SK-N-MC (cell line): ENCODE measurements around the gene CFAP68.
"Not testable (repeated sequence)": the region's sequence is repeated elsewhere in the genome, so short reads cannot be mapped to it uniquely, and the experiment has no call there.

ENCODE experiments used
- DNase-seq: peaks from one replicate; pipeline ENCODE4 v3.0.0-alpha.2; 2011; ENCODE audit warnings: low read depth, low spot score
- H3K27ac ChIP-seq: fragments of 200-600 bp; sonication (generic); 2 replicates; pipeline ENCODE4 v1.5.1; 2016; ENCODE audit warnings: mixed run types
- H3K36me3 ChIP-seq: fragments of 200-600 bp; sonication (generic); 2 replicates; pipeline ENCODE4 v1.6.1; 2017; ENCODE audit warnings: antibody characterized with exemption, low read length, mixed read lengths; ENCODE audit not compliant: insufficient read depth
- H3K4me3 ChIP-seq: fragments of 200-600 bp; sonication (generic); 2 replicates; pipeline ENCODE4 v1.5.1; 2016
- H3K9ac ChIP-seq: fragments of 200-600 bp; sonication (generic); 2 replicates; pipeline ENCODE4 v1.8.0; 2017; ENCODE audit warnings: mixed run types, mixed read lengths; ENCODE audit not compliant: insufficient read length
- H3K9me3 ChIP-seq: fragments of 200-600 bp; sonication (generic); 2 replicates; pipeline ENCODE4 v1.6.1; 2017; ENCODE audit warnings: low read depth, mild to moderate bottlenecking, antibody characterized with exemption, low read length, moderate library complexity, mixed read lengths
- EZH2 ChIP-seq: fragments of 200-600 bp; sonication (generic); IDR thresholded peaks from one replicate; pipeline ENCODE4 v1.6.1; 2017; ENCODE audit warnings: antibody characterized with exemption
- FOXP2 ChIP-seq: optimal IDR thresholded peaks from 2 replicates; pipeline ENCODE3; 2011; ENCODE audit warnings: mild to moderate bottlenecking, moderate library complexity; ENCODE audit not compliant: insufficient read depth; ENCODE audit errors: extremely low read length, control extremely low read depth
- POLR2AphosphoS5 ChIP-seq: IDR thresholded peaks from 2 replicates; pipeline ENCODE4 v1.6.1; 2012; ENCODE audit warnings: mild to moderate bottlenecking, low read depth, low read length, borderline replicate concordance

Gene CFAP68

DNA sequence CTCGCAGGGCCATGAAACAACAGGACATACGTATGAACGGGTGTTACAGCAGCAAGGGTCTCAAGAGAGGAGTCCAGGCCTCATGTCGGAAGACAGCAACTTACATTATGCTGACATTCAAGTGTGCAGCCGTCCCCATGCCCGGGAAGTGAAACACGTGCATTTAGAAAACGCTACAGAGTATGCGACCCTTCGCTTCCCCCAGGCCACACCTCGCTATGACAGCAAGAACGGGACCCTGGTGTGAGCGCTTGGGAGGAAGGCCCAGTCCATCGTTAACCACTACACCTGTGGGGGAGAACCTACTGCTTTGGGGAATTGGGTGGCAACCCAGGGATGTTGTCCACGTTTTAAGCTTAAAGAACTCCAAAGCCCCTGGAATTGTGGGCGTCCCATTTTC, 46.6 kb downstream of the CFAP68 start:
- DNase-seq: no peak
- Histone ChIP-seq H3K9me3 (no peaks in the 10 kb centered on the region), H3K36me3 (no peaks in the 10 kb centered on the region), H3K4me3 (no peak overlapping the region; the same call in 1 of the 2 replicates), H3K9ac (no peak overlapping the region), H3K27ac (no peak overlapping the region)
- TF ChIP-seq EZH2: no peak
- no peak for TF ChIP-seq POLR2AphosphoS5
- no peak for TF ChIP-seq FOXP2

DNA sequence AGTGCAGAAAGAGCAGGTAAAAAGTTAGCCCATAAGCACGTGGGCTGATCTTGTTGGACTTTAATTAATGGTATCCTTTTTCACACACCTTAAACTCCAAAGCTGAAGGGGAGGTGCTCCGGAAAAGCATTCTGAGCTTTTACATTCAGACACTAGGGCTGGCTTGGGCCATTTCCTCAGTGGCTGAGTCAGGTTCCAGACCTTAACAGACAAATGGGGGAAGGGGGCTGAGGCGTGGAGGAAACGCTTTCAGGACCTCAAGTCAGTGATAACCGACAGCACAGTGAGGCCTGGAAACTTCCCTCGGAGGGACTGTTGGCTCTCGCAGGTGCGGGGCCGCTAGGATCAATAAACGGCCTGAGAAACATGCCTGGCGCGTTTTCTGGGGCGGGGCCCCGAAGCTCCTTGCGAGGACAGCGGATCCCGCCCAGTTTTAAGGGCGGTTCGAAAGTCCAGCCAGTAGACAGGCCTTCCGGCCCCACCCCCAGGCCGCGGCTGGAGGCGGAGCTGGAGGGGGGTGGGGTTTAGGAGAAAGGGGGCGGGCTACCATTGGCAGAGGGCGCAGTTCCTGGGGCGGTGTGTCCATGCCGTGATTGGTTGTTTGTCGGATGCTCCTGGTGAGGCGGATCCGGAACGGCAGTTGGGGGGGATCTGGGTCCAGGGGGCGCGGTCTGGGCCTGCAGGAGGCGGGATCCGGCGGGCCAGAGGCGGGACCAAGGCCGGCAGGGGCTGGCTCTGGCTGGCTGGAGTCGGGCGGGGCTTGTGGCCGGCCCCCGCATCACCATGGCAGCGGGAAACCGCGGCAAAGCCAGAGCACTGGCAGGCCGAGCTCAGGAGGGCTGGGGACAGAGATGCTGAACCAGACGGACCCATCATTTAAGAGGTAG, 47.4 kb downstream of the CFAP68 start:
- H3K36me3 ChIP-seq: no peaks in the 10 kb centered on the region
- H3K27ac ChIP-seq: peak overlapping the region; percentile 80; the same call in 1 of the 2 replicates
- no peaks in the 10 kb centered on the region for H3K9me3 ChIP-seq
- TF ChIP-seq EZH2: no peak
- no peak for TF ChIP-seq FOXP2
- peak; percentile 64 for TF ChIP-seq POLR2AphosphoS5
- DNase-seq: no peak
- H3K9ac ChIP-seq: peak overlapping the region; percentile 69
- peak overlapping the region; percentile 81 for H3K4me3 ChIP-seq

DNA sequence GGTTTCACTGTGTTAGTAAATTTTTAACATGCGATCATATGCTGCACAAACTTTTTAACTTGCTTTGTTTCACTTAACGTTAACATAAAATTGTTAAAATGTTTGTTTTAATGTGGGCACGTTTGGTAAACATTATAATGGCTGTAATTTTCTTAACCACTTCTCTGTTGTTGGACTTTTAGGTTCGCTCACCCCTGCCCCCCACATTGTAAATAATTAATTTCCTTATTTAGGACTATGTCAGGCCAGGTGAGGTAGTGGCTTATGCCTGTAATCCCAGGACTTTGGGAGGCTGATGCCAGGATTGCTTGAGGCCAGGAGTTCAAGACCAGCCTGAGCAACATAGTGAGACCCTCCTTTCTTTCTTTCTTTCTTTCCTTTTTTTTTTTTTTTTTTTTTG, 51.1 kb downstream of the CFAP68 start:
- DNase-seq: no peak
- Histone ChIP-seq H3K27ac (no peak overlapping the region), H3K9ac (no peak overlapping the region), H3K4me3 (no peak overlapping the region), H3K9me3 (no peaks in the 10 kb centered on the region), H3K36me3 (no peaks in the 10 kb centered on the region)
- no peak for TF ChIP-seq POLR2AphosphoS5
- TF ChIP-seq FOXP2: no peak
- no peak for TF ChIP-seq EZH2

DNA sequence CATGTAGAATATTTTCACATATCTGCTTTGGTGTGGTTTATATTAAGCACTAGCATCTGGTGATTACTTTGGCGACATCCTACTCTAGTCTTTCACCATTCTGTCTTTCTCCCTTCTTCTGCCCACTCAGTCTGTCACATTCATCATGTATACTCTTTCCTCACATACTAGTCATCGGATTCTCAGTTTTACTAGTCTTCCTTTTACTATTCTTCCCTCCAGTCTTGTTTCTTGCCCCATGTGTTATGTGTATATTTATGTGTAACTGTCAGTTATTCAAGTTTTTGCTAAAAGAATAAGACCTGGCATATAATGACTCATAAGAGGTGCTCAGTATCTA, 53.2 kb downstream of the CFAP68 start:
- H3K4me3 ChIP-seq: no peak overlapping the region
- no peaks in the 10 kb centered on the region for H3K36me3 ChIP-seq
- no peak overlapping the region for H3K27ac ChIP-seq
- H3K9ac ChIP-seq: no peak overlapping the region
- TF ChIP-seq EZH2 (no peak), FOXP2 (no peak), POLR2AphosphoS5 (no peak)
- no peaks in the 10 kb centered on the region for H3K9me3 ChIP-seq
- DNase-seq: no peak

DNA sequence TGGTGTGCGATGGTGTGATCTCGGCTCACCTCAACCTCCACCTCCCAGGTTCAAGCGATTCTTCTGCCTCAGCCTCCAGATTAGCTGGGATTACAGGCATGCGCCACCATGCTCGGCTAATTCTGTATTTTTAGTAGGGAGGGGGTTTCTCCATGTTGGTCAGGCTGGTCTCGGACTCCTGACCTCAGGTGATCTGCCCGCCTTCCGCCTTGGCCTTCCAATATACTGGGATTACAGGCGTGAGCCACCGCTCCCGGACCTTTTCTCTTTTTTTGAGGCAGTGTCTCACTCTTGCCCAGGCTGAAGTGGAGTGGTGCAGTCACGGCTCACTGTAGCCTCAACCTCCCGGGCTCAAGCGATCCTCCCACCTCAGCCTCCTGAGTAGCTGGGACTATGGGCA, 53.8 kb downstream of the CFAP68 start:
- H3K4me3 ChIP-seq, H3K36me3 ChIP-seq, DNase-seq, H3K9ac ChIP-seq, H3K9me3 ChIP-seq, H3K27ac ChIP-seq: not testable (repeated sequence)

DNA sequence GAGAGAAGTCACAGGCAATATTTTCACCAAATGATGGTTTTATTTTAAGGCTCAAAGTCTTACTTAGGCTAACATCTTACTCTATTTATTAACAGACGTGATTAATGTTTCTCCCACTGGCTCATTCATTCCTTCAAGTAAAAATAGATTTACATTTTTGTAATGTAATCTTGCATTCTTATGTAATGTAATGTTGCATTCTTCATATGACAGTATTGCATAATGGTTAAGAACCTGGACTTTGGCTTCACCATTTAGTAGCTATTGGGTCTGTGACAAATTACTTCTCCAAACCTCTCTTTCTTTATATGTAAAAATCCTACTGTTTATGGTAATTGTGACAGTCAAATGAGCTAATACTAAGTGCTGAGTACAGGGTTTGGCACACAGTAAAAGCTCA, 54.5 kb downstream of the CFAP68 start:
- Histone ChIP-seq H3K27ac (no peak overlapping the region), H3K9me3 (no peaks in the 10 kb centered on the region), H3K36me3 (no peaks in the 10 kb centered on the region), H3K9ac (no peak overlapping the region), H3K4me3 (no peak overlapping the region)
- no peak for DNase-seq
- no peak for TF ChIP-seq EZH2
- TF ChIP-seq FOXP2: no peak
- no peak for TF ChIP-seq POLR2AphosphoS5

DNA sequence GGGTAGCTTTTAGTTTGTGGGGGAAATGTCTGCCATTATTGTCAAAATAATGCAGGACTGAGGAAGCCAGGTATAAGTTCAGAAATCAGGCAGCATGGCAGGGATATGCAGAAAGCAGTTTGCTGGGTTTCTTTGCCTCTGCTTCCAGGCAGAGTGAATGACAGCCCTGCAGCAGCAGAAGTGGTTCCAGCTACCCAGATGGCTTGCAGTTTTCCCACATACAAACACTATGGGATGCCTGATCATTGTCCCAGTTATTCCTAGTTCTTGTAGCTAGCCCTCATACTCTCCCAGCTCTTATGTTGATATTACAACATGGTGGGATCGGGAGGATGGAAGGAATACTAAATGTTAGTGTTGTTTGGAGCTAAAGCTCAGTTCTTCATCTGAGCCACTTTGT, 55.0 kb downstream of the CFAP68 start:
- Histone ChIP-seq H3K27ac (no peak overlapping the region), H3K9ac (no peak overlapping the region), H3K36me3 (no peaks in the 10 kb centered on the region), H3K9me3 (no peaks in the 10 kb centered on the region), H3K4me3 (no peak overlapping the region)
- TF ChIP-seq FOXP2: no peak
- TF ChIP-seq EZH2: no peak
- no peak for TF ChIP-seq POLR2AphosphoS5
- no peak for DNase-seq
